GM21619 (cell line): ENCODE results near the gene ATP6V1B1.

Experiments used
- ATAC-seq: cut with Tn5 transposase; IDR thresholded peaks from one replicate; pipeline ENCODE4 v1.9.1; 2021; ENCODE audit not compliant: unreplicated experiment

ATP6V1B1 gene

DNA sequence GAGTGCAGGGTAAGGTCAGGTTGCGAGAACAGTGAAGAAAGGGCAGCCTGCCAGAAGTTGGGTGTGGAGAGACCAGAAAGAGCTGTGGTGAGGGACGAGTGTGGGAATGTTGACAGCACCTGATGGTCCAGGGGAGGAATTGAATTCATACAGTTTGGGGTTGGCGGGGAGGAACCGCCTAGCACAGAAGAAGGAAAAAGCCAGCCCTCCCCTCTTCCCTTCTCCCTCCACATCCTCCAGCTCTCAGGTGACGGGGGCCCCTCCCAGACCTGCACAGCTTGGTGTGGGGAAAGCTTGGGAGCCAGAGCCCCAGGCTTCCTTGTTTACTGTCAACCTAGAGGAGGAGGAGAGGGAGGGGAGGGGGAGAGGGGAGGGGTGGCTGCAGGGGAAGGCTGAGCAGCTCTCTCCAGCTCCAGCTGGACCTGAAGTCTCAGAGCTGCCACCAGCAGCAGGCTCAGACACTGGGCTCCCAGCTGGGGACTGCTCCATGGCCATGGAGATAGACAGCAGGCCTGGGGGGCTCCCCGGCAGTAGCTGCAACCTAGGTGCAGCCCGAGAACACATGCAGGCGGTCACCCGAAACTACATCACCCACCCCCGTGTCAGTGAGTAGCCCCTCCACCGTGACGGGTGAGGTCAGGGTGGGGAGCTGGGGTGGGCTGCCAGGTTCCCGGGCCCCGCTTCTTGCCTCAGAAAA is at the start of gene ATP6V1B1:
TSS of gene ATP6V1B1 (plus strand) at position 433 of the 697 bp plus-strand sequence. CDS start at position 488, 55 bp downstream.
- no peak for ATAC-seq

DNA sequence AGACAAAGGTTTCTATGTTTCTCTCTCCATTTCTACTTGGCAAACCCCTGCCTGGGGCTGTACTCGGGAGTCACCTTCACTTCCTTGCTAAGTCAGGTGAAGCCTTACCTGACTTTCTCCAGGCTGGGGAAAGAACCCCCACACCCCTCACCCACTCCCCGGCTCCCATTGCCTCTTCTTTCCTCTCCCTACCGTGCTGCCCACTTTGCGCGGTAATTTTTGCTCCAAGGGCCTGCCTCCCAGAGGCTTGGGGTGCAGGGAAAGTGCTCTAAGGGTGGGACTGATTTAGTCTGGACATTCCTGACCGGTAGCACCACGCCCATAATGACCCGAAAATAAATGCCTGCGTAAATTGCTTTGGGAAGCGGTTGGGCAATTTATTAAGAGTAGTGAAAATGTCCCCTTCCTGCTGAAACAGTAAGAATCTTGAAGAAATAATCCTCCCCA is 49.1 kb upstream of the ATP6V1B1 start:
- ATAC-seq = no peak

DNA sequence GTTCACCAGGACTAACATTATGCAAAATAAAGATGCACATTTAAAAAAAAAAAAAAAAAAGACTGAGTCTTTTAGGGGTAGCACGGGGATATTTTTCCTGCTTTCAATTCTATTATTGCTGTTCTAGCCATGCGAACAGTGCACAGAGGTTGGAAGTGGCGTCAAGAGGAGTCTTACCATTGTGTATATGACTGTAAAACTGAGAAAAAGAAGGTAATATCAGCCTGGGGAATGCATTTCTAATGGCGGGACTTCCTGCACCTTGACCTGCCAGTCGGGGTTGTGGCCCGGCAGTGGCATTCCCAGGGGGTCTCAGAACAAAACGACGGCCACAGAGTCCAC is 48.5 kb upstream of the ATP6V1B1 start:
- ATAC-seq = no peak

DNA sequence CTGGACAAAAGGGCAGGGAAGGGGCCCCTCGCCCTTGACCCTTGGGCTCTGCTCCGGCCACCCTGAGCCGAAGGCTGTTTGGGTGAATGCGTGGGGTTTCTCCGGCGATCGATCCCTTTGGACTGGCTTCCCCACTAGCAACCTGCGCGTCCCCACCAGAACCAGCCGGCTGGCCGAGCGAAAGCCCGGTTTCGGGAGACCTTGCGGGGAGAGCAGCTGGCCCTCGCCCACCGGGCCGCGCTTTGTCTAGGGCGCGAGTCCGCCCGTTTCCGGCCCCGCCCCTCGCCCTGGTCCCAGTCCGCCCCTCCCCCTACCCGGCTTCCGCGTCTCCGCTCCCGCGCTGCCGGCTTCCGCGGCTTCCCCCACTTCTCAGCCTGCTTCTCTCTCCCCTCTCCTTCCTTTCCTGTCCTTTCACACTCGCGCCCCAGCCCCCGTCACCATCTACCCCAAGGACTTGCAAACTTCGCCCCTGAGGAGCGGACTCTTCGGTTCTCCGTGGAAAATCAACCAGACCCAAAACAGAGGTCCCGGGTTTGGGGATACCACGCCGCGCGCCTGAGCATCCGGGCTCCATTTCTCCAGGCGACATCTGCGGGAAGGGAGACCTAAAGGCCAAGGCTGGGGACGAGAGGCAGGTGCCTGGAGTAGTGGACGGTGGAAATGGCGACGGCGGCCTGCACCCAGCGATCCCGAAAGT is 48.0 kb upstream of the ATP6V1B1 start:
- no peak for ATAC-seq

DNA sequence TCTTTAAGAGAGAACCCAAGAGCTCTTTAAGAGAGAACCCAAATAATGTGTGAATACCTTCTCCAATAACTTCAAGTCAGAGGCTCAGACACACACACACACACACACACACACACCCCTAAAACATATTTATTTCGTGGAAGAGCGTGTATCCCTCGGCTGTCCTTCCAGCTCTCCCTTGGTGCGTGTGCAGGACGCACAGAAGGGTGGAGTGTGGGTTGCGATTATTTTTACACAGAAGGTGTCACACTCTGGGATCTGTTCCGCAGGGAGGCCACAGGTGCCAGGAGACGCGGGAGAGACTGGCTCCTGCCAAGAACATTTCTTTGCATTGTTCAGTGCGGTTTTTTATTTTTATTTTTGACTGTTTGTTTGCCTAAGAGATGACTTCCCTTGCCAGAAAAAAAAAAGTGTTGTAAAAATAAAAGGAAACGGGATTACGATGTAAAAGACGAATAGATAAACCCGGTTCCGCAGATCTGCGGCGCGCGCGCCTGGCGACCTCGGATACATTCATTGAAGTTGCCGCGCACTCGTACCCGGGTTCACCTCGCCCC is 47.3 kb upstream of the ATP6V1B1 start:
- ATAC-seq = no peak

DNA sequence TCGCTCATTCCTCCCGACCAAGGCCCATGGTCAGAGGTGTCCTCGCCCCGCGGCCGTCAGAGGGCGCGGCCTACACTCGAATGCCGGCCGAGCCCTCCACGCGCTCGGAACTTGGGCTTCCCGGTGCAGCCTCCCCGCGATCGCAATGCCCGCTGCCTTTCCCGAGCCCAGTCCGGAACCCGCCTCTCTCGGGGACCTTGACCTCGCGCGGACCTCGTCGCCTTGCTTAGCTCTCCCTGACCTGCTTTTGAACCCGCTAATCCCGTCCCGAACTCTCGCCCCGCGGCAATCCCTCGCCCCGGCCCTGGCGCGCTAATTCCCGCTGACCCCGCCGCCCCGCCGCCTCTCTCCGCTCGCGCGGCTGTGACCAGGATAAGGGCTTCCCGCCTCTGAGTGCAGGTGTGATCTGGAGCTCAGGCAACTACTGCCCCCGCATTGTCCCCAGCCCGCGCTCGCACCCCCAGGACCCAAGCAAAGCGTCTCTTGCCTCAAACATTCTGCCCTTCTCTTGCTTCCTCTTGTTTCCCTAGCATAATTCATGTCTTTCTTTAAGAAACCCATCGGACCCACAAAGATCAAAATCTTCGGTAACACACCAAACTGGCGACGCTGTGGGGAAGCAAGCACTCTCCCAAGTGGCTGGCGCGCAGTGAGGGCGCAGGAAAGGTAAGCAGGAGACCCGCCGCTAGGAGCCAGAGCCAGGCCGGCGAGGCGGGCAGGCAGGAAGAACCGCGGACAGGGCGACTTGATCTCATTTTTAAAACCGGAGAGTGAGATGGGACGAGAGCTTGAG is 46.6 kb upstream of the ATP6V1B1 start:
- no peak for ATAC-seq

DNA sequence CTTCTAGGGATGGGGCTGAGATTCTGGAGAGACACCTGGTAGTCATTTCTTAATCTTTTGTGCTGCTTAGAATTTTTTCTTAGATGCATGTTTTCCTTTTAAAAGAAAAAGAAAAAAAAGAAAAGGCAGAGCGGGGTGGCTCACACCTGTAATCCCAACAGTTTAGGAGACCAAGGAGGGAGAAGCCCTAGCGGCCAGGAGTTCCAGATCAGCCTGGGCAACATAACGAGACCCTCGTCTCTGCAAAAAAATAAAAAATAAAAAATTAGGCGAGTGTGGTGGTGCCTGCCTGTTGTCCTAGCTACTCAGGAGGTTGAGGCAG is 46.0 kb upstream of the ATP6V1B1 start:
- no peak for ATAC-seq

DNA sequence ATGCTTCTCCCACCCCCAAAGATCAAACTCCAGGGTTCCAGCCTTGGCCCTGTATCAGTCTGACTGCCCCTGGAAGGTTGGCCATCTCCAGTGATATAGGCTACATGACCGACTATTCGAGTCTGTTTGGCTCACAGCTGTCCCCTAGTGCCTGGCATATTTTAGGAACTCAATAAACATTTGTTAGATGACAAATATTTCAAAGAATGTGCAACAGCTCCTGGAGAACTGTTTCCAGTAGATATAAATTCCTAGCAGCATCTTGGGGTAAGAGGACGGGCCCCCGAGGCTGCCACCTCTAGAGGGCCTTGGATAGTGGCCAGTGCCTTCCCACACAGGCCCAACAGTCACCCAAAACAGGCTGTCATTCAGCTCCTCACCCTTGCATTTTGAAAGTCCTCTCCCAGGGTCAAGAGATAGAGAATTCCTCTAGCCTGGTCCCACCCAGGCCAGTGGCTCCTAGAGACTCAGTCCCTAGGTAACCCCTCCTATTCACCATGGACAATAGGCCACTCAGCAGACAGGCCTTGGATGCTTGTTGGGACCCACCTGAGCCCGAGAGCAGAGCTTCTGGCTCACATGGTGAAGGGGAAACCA is 45.1 kb upstream of the ATP6V1B1 start:
- no peak for ATAC-seq

DNA sequence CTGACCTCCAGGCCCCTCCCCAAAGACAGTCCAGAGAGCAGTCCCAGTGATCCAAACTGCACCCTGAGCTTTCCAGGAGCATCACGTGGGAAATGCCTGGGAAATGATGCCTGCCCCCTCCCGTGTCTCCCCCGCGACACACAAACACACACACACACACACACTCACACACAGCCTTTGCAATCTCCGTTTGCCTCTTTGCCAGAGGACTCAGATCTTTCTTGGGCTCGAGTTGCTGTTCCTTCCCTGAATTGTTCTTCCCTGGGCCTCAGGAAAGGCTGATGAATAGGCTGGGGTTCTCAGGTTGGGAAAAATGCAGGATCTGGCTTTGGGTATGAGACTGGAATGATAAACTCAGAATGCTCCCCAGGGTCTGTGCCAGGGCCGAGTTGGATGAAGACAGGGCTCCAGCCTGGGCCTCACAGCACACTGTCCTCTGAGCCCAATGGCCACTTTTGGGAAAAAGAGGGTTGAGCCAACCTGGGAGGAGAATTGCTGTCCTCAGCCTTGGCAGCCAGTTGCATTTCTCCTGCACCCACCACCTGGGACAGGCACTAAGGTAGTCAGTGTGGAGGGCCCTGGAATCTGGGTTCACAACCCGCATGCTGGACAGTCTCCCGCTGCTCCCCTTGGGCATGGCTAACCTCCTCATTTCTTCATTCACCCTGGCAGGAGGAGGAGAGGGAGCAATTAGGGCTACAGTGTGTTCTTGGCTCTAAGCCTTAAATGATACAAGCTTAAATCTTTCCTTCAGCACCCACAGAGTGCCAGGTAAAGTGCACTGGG is 43.9 kb upstream of the ATP6V1B1 start:
- ATAC-seq = no peak

DNA sequence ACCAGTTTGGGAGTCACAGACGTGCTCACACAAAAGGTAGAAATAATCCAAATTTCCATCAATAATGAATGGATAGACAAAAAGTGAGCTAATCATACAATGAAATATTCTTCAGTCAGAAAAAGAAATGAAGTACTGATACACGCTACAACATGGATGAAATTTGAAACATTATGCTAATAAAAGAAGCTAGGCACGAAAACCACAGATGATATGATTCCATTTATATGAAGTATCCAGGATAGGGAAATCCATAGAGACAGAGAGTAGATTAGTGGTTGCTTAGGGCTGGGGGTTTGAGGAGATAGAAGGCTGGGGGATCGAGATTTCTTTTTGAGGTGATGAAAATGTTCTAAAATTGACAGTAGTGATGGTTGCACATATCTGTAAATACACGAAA is 43.0 kb upstream of the ATP6V1B1 start:
- ATAC-seq = no peak

DNA sequence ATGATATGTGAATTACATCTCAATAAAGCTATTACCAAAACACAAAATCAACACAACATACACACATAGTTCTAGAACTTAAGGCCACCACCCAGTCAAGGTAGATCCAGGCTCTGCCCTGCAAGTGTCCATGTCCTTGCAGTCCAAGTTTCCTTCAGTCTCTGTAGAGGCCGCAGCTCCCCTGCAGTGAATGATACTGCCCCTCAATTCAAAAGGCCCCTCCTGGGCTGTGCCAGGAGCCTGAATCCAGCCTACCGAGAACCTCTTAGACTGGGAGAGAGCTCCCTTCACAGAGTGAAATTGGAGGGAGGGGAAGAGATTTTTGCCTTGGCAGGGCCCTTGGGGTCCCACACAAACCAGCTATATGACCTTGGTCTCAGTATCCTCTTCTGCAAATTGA is 42.5 kb upstream of the ATP6V1B1 start:
- ATAC-seq = no peak

DNA sequence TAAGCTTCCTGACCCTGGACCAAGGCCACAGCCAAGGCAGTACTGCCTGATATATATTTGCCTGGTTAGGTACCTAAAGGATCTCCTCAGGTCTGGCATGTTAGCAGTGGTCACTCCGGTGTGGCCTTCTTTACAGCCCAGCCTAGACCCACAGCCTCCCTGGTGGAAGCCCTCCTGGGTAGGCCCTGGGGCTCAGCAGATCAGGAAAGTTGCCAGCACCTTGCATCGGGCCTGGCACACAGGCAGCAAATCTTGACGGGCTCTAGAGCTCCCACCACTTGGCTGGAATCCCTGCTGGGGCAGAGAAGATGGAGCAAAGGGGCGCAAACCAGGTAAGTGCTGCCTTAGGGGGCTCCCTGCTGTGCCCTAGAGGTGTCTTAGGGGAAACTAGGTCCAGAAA is 40.9 kb upstream of the ATP6V1B1 start:
- no peak for ATAC-seq

DNA sequence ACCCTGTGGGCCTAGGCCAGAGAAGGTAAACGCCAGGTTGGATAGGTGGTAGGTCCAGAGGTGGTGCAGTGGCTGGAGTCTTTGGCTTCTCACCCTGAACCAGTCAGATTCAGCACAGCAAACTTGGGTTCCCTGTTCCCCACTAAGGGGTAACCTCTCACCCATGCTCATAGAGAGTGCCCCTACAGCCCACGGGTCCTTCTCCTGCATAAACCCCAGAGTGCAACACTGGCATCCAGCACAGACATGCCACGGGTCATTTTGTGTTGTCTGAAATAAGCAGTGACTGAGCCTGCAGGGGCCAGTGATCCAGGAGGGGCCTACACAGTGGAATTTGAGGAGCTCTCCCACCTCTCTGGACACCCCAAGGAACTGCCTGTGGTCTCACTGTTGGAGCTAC is 40.5 kb upstream of the ATP6V1B1 start:
- no peak for ATAC-seq

DNA sequence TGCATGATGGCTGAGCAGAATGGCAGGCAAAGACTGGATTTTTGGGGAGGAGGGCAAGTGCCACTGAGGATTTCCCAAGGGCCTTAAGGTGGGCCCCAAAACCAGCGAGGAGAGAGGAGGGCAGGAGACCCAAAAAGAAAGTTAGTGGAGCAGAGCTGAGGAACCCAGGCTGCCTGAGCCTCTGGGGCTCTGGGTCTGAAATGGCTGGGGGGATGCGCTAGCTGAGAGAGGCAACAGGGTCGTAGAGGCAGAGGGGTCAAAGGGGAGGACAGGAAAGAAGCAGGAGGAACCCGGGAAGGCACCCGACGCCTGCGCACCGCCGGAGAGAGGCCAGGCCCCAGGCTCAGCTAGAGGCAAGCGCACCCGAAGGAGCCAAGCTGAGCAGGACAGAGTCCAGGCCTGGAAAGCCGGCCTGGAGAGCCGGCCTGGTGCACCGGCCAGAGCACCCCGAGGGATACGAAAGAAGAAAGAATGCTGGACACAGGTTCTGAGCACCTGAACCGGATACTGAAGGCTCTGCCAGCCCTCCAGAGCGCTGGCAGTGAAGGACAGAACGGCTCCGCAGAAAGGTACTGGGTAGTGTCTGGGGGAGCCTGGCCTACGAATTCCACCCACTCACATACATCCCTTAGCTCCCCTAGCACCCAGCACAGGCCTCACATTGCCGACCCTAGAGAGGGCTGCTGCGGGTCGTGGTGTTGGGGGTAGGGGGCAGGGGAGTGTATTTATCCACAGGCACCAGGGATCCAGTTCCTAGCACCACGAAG is 39.5 kb upstream of the ATP6V1B1 start:
- ATAC-seq = no peak

DNA sequence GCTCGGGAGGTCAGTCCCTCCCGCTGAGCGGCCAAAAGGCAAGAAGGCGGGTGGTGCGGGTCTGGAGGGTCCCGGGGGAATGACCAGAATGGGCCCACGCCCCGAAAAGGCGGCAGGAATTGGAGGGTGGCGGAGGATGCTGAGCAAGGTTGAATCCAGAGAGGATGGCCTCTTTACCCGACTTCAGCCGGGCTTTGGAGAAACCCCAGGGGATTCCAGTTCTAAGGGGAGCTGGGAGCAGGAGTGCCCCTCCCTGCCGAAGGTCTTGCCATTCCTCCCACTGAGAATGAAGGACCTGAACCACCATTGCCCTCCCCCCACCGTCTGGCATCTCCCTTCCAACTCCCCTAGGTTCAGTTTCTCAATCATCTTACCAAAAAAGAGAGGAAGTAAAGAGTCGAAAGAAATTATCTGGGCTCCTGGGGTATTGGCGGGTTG is 38.9 kb upstream of the ATP6V1B1 start:
- no peak for ATAC-seq

DNA sequence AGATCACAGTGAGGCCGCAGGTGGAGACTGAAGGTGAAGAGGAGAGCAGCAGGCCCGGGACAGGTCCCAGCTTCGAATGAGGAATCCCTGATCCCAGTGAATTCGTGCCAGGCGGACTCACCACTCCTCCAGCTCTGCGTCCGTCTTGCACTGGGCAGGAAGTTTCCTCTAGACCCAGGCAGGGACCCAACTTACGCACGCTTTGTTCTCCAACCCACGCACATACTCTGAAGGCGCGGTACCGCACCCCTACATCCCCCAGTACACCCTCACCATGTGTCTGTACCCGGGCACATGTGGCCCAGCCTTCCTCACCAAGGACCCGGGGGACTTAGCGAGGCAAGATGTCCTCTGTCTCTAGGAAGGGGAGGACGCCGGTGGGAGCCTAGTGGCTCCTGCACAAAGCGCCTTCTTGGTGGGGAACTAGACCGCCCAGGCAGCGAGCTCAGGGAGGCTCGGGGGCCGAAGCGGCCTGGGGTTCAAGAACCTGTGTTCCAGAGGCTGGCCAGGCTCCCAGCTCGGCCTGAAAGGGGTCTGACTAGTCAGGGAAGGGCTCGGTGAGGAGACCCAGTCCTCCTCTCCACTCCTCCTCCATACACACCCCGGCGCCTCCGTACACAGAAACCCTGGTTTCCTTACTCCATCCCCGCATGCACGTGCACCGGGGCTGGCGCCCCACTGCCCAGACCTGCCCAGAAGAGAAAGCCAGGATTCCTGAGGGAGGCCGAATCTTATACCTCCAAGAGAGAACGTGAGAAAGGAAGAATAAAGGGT is 38.3 kb upstream of the ATP6V1B1 start:
- no peak for ATAC-seq

DNA sequence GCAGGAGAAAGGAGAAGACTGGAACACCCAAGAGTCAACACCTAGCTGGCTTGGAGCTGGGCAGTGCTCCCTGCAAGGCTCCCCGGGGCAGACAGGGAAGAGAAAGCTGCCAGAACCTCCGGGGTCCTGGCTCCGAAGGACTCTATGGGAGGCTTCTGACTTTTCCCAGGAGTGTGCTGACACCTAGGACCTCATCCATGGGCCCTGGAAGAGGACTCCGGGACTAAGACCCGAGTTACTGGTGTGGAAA is 37.8 kb upstream of the ATP6V1B1 start:
- no peak for ATAC-seq

DNA sequence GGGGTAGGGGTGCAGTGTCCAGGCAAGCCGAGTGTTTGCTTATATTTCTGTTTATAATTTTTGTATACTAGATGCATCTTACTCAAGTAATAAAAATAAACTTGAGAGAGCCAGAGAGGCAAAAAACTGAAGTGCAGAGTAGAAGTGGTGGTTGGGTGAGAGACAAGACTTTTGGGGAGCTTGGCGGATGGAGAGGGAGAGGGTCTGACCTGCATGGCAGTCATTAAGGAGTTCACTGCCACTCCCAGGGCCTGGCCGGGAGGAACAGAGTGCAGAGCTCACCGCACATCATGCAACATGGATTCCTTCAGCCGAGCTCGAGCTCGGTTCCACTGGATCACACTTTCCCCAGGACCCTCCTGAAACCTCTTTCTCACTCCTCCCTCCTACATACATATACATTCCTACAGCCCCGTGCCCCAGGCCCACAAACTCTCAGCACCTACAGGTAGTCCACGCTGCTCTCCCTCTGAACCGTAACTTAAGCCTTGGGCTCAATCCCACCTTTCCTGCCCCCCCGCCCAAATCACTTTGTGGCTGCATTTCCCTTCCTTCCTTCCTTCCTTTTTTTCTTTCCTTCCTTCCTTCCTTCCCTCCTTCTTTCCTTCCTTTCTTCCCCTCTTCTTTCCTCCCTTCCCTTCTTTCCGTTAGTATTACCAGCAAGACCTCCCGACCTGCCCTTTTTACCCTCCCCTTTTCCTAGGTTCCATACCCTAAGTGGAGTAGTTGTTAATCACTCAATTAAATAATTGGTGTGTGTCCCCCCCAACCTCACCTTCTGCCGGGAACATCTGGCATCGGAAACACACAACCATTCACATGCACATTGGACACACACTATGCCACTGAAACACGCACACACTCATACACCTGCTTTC is 37.1 kb upstream of the ATP6V1B1 start:
- ATAC-seq = no peak
